HepG2 (cell line): Measurements from ENCODE around the gene GNRH2. TPM values are rescaled to one million over a fixed set of nuclear protein-coding genes. Genes with fewer than 3 reads are reported as not detected.

Experiments
- HNRNPL ChIP-seq: fragments of 200-400 bp; formaldehyde crosslinking; IDR thresholded peaks from 2 replicates; pipeline ENCODE4 v1.6.1; 2017; ENCODE audit warnings: mild to moderate bottlenecking, low read depth, low read length
- KDM6A ChIP-seq: IDR thresholded peaks from 2 replicates; pipeline ENCODE4 v1.6.1; 2016; ENCODE audit warnings: low read depth
- NRL ChIP-seq: sonication (generic); formaldehyde crosslinking; IDR thresholded peaks from 2 replicates; pipeline ENCODE4 v1.5.0; 2020; ENCODE audit warnings: missing genetic modification reagents, mild to moderate bottlenecking, moderate library complexity, borderline replicate concordance
- SCMH1 ChIP-seq: sonication (generic); formaldehyde crosslinking; IDR thresholded peaks from 2 replicates; pipeline ENCODE4 v1.9.0; 2021; ENCODE audit warnings: missing genetic modification reagents, mild to moderate bottlenecking, borderline replicate concordance
- SRY ChIP-seq: sonication (generic); formaldehyde crosslinking; IDR thresholded peaks from 2 replicates; pipeline ENCODE4 v1.8.0; 2022; ENCODE audit warnings: mild to moderate bottlenecking, missing genetic modification reagents
- UBTF ChIP-seq: sonication (generic); formaldehyde crosslinking; IDR thresholded peaks from 2 replicates; pipeline ENCODE4 v1.4.0; 2020; ENCODE audit warnings: mild to moderate bottlenecking, missing genetic modification reagents
- ZMAT5 ChIP-seq: sonication (generic); formaldehyde crosslinking; IDR thresholded peaks from 2 replicates; pipeline ENCODE4 v1.5.0; 2020; ENCODE audit warnings: mild to moderate bottlenecking, low read depth, missing genetic modification reagents, borderline replicate concordance
- ZNF30 ChIP-seq: sonication (generic); formaldehyde crosslinking; IDR thresholded peaks from 2 replicates; pipeline ENCODE4 v1.5.0; 2020; ENCODE audit warnings: mild to moderate bottlenecking, missing genetic modification reagents
- ZNF318 ChIP-seq: sonication (generic); formaldehyde crosslinking; IDR thresholded peaks from 2 replicates; pipeline ENCODE4 v1.4.0; 2020; ENCODE audit warnings: mild to moderate bottlenecking, missing genetic modification reagents
- ZNF329 ChIP-seq: sonication (generic); formaldehyde crosslinking; IDR thresholded peaks from 2 replicates; pipeline ENCODE4 v1.9.0; 2021; ENCODE audit warnings: low read depth, mild to moderate bottlenecking, missing genetic modification reagents
- ZSCAN30 ChIP-seq: sonication (generic); formaldehyde crosslinking; IDR thresholded peaks from 2 replicates; pipeline ENCODE4 v1.5.0; 2020; ENCODE audit warnings: mild to moderate bottlenecking, missing genetic modification reagents
- polyA plus RNA-seq, 8 experiments: library from polyadenylated mRNA; depleted of rRNA in 3 of 8; stranded (reverse) in 7 of 8; unstranded in 1 of 8; fragments of >200 nt; fragmentation: Illumina TruSeq in 4 of 8; extraction: Trizol in 4 of 8; gene quantifications; 2 replicates each; pipeline versions ENCODE4 v1.2.1 to v1.2.3, GENCODE V29; 2011 to 2016; ENCODE audit warnings: low read depth in 4 of 8, missing spikeins in 1 of 8, mixed read lengths in 1 of 8; ENCODE audit not compliant: insufficient read depth in 1 of 8
- total RNA-seq, 5 experiments: library from RNA; depleted of rRNA; stranded (reverse); fragments of >200 nt; fragmentation: Illumina TruSeq; extraction: Trizol; gene quantifications; 2 replicates each; pipeline ENCODE4 v1.2.3, GENCODE V29; 2016; ENCODE audit warnings: low read depth in 1 of 5

The GNRH2 gene
- total and polyA plus RNA-seq, 2 of the 13 experiments (the other 11 are each of a cell fraction or from before 2014, with no cell fraction given) = 0.28 TPM; not detected in 1

DNA sequence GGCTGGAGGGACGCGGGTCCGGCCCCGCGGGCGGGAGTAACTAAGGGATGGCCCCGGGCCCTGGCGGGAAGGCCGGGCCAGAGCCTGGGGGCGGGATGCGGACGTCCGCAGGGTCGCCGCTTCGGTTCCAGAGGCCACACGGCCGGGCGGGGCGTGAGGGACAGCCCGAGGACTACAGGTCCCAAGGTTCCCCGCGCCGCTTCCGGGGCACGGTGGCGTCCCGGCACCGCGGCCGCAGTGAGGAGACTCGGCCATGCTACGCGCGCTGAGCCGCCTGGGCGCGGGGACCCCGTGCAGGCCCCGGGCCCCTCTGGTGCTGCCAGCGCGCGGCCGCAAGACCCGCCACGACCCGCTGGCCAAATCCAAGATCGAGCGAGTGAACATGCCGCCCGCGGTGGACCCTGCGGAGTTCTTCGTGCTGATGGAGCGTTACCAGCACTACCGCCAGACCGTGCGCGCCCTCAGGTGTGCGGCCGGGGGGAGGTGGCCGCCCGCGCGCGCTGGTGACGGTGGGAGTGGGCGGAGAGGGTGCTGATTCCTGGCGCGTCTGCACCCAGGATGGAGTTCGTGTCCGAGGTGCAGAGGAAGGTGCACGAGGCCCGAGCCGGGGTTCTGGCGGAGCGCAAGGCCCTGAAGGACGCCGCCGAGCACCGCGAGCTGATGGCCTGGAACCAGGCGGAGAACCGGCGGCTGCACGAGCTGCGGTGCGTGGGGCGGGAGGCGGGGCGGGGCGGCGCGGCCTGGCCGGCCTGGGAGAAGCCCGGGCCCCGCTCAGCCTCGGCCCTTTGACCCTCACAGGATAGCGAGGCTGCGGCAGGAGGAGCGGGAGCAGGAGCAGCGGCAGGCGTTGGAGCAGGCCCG, 2.6 kb downstream of the GNRH2 start, which contains the start of gene MRPS26 (continued):
- peak; percentile 65; the same call in 1 of the 2 replicates for TF ChIP-seq NRL
- peak; percentile 99 for TF ChIP-seq UBTF (CRISPR knock-in tag)
- TF ChIP-seq HNRNPL = no peak; the same call in 1 of the 2 replicates
- peak; percentile 83 for TF ChIP-seq SRY (CRISPR knock-in tag)
- TF ChIP-seq ZNF318 (CRISPR knock-in tag) = peak; percentile 94
- TF ChIP-seq ZNF329 (CRISPR knock-in tag) = peak; percentile 80; the same call in 1 of the 2 replicates
- TF ChIP-seq SCMH1 (CRISPR knock-in tag) = no peak
- TF ChIP-seq ZMAT5 = no peak
- peak; percentile 63; the same call in 1 of the 2 replicates for TF ChIP-seq ZNF30 (CRISPR knock-in tag)
- TF ChIP-seq ZSCAN30 (CRISPR knock-in tag) = peak; percentile 97; the same call in 1 of the 2 replicates
- TF ChIP-seq KDM6A (CRISPR knock-in tag) = no peak; the same call in 1 of the 2 replicates
